Activated CD4-positive, alpha-beta T cell treated with anti-CD3 and anti-CD28 coated beads, Interleukin-2, amount 50 U/mL, for 1 hour (primary cell): ENCODE results near the gene EIF4A2.

Experiments
- DNase-seq: peaks from one replicate; pipeline ENCODE4 v3.0.0-alpha.2; 2020

EIF4A2 gene

GRCh38 chr3:186783058-186783730, at the start of gene EIF4A2:
TSS of gene EIF4A2 (plus strand) at chr3:186783577. CDS start at chr3:186783611, 34 bp downstream.
- peak; percentile 88 for DNase-seq

DNA sequence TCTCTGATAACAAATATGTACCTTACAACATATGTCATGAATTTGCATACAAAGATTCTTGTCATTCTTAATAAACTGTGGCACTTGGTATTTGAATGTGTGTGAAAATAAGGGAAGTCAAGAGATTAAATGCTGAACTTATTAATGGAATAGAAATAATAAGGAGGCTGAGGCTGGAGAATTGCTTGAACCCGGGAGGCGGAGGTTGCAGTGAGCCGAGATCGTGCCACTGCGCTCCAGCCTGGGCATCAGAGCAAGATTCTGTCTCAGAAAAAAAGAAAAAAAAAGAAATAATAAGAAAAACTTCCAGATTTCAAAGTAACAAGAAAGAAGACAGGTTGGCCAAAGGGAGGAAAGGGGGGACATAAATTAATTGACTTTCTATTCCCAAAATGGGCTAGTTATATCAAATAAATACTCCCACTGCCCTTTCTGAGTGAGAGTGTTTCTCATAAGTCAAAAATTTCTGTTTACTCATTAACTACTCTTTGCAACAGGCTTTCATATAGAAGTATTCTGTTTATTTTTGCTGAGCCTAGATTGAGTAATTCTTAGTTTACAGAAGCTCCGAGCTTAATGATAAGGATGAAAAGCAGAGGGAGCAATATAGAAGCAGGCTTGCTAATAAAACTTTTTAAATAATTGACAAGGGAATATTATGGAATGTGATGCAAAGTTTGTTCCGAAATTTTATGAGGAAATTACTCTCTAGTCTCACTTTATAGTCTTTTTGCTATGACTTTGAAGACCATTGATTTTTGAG, 40.6 kb upstream of the EIF4A2 start:
- DNase-seq, result no peak

DNA sequence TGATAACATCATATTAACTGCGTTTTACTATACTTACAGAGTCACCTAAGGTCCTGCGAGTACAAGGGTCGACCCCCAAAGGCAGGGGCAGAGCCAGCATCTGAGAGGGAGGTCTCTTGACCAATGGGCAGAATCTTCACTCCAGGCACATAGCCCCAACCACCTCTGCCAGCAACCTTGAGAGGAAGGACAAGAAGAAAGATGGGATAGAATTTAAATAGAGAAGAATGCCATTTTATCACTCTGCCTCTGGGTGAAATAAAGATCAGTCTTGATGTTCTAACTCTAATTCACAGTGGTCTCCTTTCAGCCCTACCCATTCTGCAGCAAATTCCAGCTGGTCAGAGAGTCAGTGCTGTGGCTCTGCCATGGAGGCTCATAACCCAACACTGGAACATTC, 39.7 kb upstream of the EIF4A2 start:
- DNase-seq, result no peak

GRCh38 chr3:186746008-186746407, 37.4 kb upstream of the EIF4A2 start:
- DNase-seq, result no peak

DNA sequence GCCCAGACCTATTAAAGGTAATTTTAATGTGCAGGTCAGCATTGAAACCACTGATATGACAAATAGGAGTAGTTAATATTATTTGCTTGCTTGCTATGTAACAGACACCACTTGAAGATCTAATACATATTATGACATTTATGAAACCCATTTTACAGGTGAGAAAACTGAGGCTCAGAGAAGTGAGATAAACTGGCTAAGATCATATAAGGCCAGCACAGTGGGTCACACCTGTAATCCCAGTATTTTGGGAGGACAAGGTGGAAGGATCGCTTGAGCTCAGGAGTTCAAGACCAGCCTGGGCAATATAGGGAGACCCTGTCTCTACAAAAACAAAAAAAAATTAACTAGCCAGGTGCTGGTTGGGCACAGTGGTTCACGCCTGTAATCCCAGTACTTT, 33.1 kb upstream of the EIF4A2 start:
- DNase-seq, result no peak

DNA sequence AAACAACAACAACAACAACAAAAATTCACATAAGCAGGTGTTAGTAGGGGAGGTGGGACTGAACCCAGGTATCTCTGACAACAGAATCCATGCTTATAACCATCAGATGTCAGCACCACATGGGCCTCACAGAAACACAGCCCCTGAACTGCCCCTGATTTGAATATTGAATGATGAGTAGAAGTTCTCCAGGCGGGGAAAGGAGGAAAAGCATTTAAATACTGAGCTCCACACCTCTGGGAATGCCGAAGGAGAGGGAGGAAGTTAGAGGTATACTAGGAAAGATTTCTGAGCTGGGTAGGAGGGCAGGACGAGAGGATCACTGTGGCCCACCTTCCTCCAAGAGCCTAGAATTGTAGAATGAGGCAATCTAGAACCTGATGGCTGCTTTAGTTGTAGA, 31.9 kb upstream of the EIF4A2 start:
- no peak for DNase-seq

- no peak for DNase-seq
These were observed 29.4 kb upstream of the EIF4A2 start for GRCh38 chr3:186754006-186754405.

- DNase-seq, result no peak
These were observed 28.5 kb upstream of the EIF4A2 start for GRCh38 chr3:186754871-186755270.

GRCh38 chr3:186757214-186757613, 26.2 kb upstream of the EIF4A2 start:
- DNase-seq, result no peak

DNA sequence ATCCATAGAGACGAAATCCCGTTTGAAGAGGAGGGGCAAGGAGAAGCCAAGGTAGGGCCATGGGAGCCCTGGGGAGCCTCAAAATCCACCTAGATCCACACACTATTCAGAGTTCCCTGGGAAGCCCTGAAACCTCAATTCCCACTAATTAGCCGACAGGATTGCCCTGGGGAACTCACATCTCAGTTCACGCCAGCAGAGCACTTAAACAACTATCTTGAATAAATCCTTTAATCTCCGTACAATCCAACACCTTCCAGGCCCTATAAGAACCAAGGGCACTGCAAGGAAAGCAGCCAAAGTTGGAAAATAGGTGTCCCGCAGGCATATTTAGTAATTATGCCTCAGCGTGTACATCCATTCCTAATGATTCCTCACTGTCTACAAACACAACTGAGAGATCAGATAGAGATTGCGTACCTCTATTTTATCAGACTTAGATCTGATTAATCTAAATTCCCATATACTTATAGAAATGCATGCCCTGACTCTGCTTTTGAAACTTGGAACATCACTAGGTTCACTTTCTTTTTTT, 25.6 kb upstream of the EIF4A2 start:
- no peak for DNase-seq

DNA sequence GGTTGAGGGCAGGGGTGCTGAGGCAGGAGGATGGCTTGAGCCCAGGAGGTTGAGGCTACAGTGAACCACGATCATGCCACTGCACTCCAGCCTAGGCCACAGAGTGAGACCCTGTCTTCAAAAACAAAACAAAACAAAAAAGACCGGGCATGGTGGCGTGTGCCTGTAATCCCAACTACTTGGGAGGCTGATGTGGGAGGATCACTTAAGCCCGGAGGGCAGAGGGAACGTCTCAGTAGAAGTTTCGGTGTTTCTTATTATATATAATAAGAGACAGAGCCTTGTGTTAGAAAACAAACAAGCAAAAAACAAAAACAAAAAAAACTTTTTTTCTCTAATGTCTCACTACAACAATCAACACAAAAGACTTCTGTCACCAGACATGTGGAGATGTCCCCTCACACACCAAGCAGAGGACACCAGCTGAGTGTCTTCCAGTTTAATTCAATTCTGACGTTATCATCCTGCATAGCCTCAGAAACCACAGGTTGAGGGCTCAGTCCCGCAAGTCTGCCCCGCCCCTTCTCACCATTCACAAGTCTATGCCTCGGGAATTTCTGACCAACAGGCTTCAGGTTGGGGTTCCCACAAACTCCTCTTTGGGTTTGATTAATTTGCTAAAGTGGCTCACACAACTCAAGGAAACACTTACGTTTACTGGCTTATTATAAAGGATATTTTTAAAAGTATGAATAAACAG, 24.0 kb upstream of the EIF4A2 start:
- DNase-seq, result no peak

GRCh38 chr3:186760141-186760833, 23.1 kb upstream of the EIF4A2 start:
- DNase-seq, result no peak

- no peak for DNase-seq
These were observed 22.4 kb upstream of the EIF4A2 start for GRCh38 chr3:186760897-186761447.

DNA sequence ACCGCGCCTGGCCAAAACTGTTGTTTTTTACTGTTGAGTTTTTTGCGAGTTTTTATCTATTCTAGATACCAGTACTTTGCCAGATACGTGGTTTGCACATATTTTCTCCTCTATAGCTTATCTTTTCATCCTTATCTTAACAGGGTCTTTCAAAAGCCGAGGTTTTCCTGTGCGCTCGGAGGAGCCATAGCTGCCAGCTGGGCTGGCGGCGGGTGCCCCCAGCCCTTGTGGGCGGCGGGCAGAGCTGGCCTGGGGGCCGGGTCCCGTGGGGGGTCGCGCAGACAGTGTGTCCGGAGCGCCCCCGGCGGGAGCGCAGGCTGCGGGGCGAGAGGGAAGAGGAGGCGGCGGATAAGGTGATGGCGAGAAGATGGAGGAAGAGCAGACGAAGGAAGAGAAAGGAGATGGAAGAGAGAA, 11.1 kb upstream of the EIF4A2 start:
- no peak for DNase-seq

GRCh38 chr3:186772701-186773417, 10.5 kb upstream of the EIF4A2 start:
- peak; percentile 45 for DNase-seq

DNA sequence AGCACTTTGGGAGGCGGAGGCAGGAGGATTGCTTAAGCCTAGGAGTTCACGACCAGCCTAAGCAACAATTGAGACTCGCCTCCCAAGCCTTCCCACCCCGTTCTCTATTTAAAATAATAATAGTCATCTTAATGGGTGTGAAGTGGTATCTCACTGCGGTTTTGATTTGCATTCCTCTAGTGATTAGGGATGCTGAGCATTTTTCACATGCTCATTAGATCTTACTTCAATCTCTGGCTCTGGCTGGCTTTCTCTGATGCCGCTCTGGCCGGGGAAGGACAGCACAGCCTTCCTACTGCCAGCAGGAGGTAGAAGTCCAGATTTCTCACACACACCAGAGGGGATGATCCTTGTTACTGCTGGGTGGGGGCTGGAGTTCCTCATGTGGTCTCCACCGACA, 7.4 kb upstream of the EIF4A2 start:
- DNase-seq, result no peak

GRCh38 chr3:186779204-186779603, 4.2 kb upstream of the EIF4A2 start:
- DNase-seq, result no peak

DNA sequence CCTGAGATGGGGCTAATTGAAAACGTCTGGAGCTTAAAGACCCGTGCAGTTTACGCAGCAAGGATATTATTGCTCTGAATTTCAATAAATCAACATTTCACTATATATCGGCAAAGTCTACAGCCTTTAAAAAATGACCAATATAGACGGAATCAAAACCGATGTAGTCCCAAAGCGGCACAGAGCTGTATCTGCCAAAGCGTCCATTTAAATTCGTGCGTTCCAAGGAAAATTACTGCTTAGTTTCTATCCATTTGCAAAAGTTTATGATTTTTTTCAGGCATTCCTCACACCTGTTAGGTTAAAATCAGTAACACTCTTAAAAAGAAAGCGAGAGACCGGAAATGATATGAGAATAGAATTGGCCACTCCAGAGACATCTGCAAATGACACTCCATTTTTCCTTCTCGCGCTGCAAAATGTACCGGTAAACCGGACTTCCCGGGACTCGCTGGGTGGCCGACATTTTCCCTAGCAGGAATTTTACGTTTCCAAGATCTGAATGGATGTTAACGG, 777 bp upstream of the EIF4A2 start:
- DNase-seq, result no peak

DNA sequence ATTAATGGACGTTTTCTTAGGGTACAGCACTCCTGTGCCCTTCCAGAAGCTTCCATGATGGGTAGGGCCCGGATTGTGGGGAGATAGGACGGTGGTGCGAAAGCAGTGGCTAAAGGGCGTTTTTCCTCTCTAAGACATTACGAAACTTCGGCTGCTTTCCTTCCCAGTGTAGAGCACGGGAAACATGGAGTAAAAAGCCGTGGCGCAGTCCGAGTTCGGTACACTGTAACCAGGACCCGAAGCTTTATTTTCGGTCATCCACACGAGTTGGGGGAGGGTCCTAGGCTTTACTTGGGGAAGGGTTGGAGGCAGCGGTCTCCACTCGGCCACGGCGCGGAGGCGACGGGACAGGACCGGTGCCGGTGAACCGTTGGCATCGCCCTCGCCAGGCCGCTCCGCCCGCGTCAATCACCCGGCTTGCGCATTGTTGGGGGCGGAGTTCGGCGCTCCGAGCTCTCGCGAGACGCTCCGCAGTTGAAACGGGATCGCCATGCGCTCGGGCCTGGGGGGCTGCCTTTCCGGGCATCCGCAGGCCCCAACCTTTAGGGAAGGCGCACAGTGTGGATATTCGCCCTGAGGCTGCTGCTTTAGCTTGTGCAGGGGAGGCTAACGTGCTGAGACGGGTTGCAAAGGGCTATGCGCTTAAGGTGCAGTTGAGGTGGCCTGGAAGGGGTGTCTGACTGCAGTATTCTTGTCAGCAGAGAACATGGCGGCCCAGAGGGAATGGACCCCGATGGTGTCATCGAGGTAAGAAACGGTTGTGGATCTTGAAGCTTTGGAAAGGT, 546 bp downstream of the EIF4A2 start:
- DNase-seq, result peak; percentile 79

DNA sequence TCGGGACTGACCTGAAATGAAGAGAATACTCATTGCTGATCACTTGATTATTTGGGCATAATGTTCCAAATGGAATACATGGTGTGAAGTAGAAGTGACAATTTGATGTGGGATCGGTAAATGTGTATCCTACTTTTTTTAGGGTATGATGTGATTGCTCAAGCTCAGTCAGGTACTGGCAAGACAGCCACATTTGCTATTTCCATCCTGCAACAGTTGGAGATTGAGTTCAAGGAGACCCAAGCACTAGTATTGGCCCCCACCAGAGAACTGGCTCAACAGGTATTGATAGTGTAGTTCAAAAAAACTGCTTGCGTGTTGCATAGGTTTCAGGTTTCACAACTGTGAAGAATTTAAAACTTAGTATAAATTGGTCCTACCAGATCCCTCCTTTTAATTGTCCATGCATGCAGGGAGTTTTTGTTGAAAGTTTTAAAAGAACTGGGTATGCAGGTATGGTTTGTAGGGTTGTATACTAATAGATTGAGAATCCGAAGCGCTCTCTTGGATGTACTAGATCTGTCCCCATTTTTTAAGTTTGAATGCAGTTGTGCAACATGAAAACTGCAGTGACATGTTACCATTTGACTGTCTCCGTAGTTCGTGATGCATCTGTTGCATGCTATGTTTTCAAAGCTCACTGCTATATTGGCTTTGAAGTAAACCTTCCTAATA, 1.6 kb downstream of the EIF4A2 start:
- DNase-seq, result no peak
